K562 (cell line): ENCODE measurements around the gene C13orf46. TPM values are rescaled to one million over a fixed set of nuclear protein-coding genes. Genes with fewer than 3 reads are reported as not detected.
A peak's percentile ranks its signal among the peaks of the same experiment; 100 is the strongest.

ENCODE experiments used
- ARNT ChIP-seq, 2 experiments: fragments of 450-650 bp; IDR thresholded peaks; 2 replicates each; pipeline ENCODE4 v1.6.1; 2016; ENCODE audit warnings: mild to moderate bottlenecking in 1 of 2
- ATF1 ChIP-seq, 2 experiments: fragments of 450-650 bp in 1 of 2; IDR thresholded peaks; 2 replicates each; pipeline ENCODE4 v1.6.1; 2016; ENCODE audit warnings: missing compliant biosample characterization in 1 of 2, missing genetic modification characterization in 1 of 2
- BCOR ChIP-seq: fragments of 450-650 bp; IDR thresholded peaks from 2 replicates; pipeline ENCODE4 v1.6.1; 2016
- CBX1 ChIP-seq: sonication (generic); IDR thresholded peaks from 2 replicates; pipeline ENCODE4 v1.6.1; 2016; ENCODE audit warnings: antibody characterized with exemption, low read depth, mild to moderate bottlenecking
- CCNT2 ChIP-seq: IDR thresholded peaks from 2 replicates; pipeline ENCODE4 v1.6.1; 2011; ENCODE audit warnings: borderline replicate concordance, low read depth, mild to moderate bottlenecking, moderate library complexity, mixed read lengths, low read length; ENCODE audit not compliant: insufficient read length; ENCODE audit errors: extremely low read depth
- CHCHD3 ChIP-seq: fragments of 250-450 bp; sonication (Bioruptor Pico); IDR thresholded peaks from 2 replicates; pipeline ENCODE4 v2.1.2; 2022; ENCODE audit warnings: mild to moderate bottlenecking
- E2F3 ChIP-seq: fragments of 250-450 bp; sonication (Bioruptor Pico); IDR thresholded peaks from 2 replicates; pipeline ENCODE4 v1.4.0; 2020; ENCODE audit warnings: mild to moderate bottlenecking
- NFIC ChIP-seq: fragments of 450-650 bp; IDR thresholded peaks from 2 replicates; pipeline ENCODE4 v1.6.1; 2017; ENCODE audit warnings: mild to moderate bottlenecking, inconsistent platforms
- POLR2G ChIP-seq: fragments of 200-400 bp; formaldehyde crosslinking; IDR thresholded peaks from 2 replicates; pipeline ENCODE4 v1.6.1; 2017; ENCODE audit warnings: low read depth, mild to moderate bottlenecking, antibody characterized with exemption, low read length, moderate library complexity
- RBFOX2 ChIP-seq: fragments of 200-400 bp; formaldehyde crosslinking; IDR thresholded peaks from 2 replicates; pipeline ENCODE4 v1.6.1; 2017; ENCODE audit warnings: low read depth, mild to moderate bottlenecking, low read length, moderate library complexity
- RBM34 ChIP-seq: fragments of 200-400 bp; formaldehyde crosslinking; IDR thresholded peaks from 2 replicates; pipeline ENCODE4 v1.6.1; 2018; ENCODE audit warnings: low read length, borderline replicate concordance; ENCODE audit not compliant: insufficient read depth
- SIN3A ChIP-seq, 2 experiments: fragments of 150-350 bp in 1 of 2; IDR thresholded peaks; 2 replicates each; pipeline ENCODE4 v1.6.1; 2011 to 2016; ENCODE audit warnings: borderline replicate concordance in 2 of 2, low read depth in 2 of 2, low read length in 2 of 2, mild to moderate bottlenecking in 2 of 2, moderate library complexity in 2 of 2; ENCODE audit not compliant: control insufficient read depth in 1 of 2
- SMAD4 ChIP-seq: fragments of 250-450 bp; sonication (Bioruptor Pico); conservative IDR thresholded peaks from 2 replicates; pipeline ENCODE4 v1.8.0; 2021; ENCODE audit warnings: inconsistent platforms, mild to moderate bottlenecking, moderate library complexity
- ZFX ChIP-seq: sonication (generic); formaldehyde crosslinking; IDR thresholded peaks from 2 replicates; pipeline ENCODE4 v1.8.0; 2022; ENCODE audit warnings: mild to moderate bottlenecking, missing genetic modification reagents, moderate library complexity
- polyA plus RNA-seq, 8 experiments: library from polyadenylated mRNA; depleted of rRNA in 4 of 8; stranded (reverse) in 5 of 8; unstranded in 3 of 8; fragments of >200 nt; fragmentation: Nextera tagmentation in 2 of 8; fragmentation: Illumina TruSeq in 1 of 8; extraction: Ambion mirVana in 2 of 8; extraction: Trizol in 1 of 8; gene quantifications; 2 replicates each; pipeline versions ENCODE4 v1.2.1 to v1.2.3, GENCODE V29; 2011 to 2014; ENCODE audit warnings: inconsistent platforms in 1 of 8, missing spikeins in 1 of 8
- total RNA-seq, 7 experiments: library from RNA; depleted of rRNA in 6 of 7; stranded (reverse); fragments of >200 nt in 6 of 7; fragmentation: Illumina TruSeq in 2 of 7; extraction: Trizol in 2 of 7; gene quantifications; 2 replicates each; pipeline versions ENCODE4 v1.2.1 to v1.2.3, GENCODE V29; 2011 to 2021; ENCODE audit warnings: low replicate concordance in 1 of 7
- TF ChIP-seq, protein P1 (sequence below), 2 experiments: fragments of 450-650 bp; formaldehyde crosslinking in 1 of 2; IDR thresholded peaks; 2 replicates each; pipeline versions ENCODE4 v1.4.0 to v1.6.1; 2014 to 2020; ENCODE audit warnings: mild to moderate bottlenecking in 2 of 2, borderline replicate concordance in 1 of 2, low read depth in 1 of 2
- TF ChIP-seq, protein P2 (sequence below): fragments of 450-650 bp; IDR thresholded peaks from 2 replicates; pipeline ENCODE4 v1.6.1; 2016

C13orf46 gene
- total and polyA plus RNA-seq, 9 of the 15 experiments (the other 6 are each of a cell fraction or from before 2014, with no cell fraction given): 0.04 to 0.24 (median 0.05) TPM; not detected in 4

GRCh38 chr13:114005206-114005724, 31.4 kb upstream of the C13orf46 start (continued):
- peak; percentile 35 for TF ChIP-seq CCNT2
- TF ChIP-seq, protein P1, sequence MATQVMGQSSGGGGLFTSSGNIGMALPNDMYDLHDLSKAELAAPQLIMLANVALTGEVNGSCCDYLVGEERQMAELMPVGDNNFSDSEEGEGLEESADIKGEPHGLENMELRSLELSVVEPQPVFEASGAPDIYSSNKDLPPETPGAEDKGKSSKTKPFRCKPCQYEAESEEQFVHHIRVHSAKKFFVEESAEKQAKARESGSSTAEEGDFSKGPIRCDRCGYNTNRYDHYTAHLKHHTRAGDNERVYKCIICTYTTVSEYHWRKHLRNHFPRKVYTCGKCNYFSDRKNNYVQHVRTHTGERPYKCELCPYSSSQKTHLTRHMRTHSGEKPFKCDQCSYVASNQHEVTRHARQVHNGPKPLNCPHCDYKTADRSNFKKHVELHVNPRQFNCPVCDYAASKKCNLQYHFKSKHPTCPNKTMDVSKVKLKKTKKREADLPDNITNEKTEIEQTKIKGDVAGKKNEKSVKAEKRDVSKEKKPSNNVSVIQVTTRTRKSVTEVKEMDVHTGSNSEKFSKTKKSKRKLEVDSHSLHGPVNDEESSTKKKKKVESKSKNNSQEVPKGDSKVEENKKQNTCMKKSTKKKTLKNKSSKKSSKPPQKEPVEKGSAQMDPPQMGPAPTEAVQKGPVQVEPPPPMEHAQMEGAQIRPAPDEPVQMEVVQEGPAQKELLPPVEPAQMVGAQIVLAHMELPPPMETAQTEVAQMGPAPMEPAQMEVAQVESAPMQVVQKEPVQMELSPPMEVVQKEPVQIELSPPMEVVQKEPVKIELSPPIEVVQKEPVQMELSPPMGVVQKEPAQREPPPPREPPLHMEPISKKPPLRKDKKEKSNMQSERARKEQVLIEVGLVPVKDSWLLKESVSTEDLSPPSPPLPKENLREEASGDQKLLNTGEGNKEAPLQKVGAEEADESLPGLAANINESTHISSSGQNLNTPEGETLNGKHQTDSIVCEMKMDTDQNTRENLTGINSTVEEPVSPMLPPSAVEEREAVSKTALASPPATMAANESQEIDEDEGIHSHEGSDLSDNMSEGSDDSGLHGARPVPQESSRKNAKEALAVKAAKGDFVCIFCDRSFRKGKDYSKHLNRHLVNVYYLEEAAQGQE (IDR thresholded peaks at IDR 0.05; ENCODE audit: borderline replicate concordance): no peak
- TF ChIP-seq, protein P1 (CRISPR knock-in tag; IDR thresholded peaks at IDR 0.05; ENCODE audit: low read depth): 0 out of 2 replicates have a peak, but pooled peaks have one; percentile 38
- 0 out of 4 replicates have a peak, but pooled peaks of 1 of the 2 experiments have one; percentile 7 for TF ChIP-seq SIN3A (IDR thresholded peaks at IDR 0.05; ENCODE audit: borderline replicate concordance in 2 of 2, control insufficient read depth in 1 of 2, low read depth in 2 of 2, low read length in 2 of 2)
- 0 out of 2 replicates have a peak, but pooled peaks have one; percentile 2 for TF ChIP-seq BCOR
- peak; percentile 71 for TF ChIP-seq RBFOX2
- TF ChIP-seq E2F3 (CRISPR knock-in tag): no peak
- 0 out of 2 replicates have a peak, but pooled peaks have one; percentile 5 for TF ChIP-seq CBX1
- TF ChIP-seq POLR2G: peak; percentile 47; the same call in 1 of the 2 replicates
- no peak for TF ChIP-seq RBM34
- TF ChIP-seq ARNT (IDR thresholded peaks at IDR 0.05): 0 out of 4 replicates have a peak, but pooled peaks of 1 of the 2 experiments have one; percentile 9
- TF ChIP-seq CHCHD3: no peak
- TF ChIP-seq ZFX (CRISPR knock-in tag): peak; percentile 38; the same call in 1 of the 2 replicates
- no peak for TF ChIP-seq ATF1 (CRISPR knock-in tag; IDR thresholded peaks at IDR 0.05)
- TF ChIP-seq ATF1 (tag; IDR thresholded peaks at IDR 0.05): 0 out of 2 replicates have a peak, but pooled peaks have one; percentile 63
- TF ChIP-seq, protein P2, sequence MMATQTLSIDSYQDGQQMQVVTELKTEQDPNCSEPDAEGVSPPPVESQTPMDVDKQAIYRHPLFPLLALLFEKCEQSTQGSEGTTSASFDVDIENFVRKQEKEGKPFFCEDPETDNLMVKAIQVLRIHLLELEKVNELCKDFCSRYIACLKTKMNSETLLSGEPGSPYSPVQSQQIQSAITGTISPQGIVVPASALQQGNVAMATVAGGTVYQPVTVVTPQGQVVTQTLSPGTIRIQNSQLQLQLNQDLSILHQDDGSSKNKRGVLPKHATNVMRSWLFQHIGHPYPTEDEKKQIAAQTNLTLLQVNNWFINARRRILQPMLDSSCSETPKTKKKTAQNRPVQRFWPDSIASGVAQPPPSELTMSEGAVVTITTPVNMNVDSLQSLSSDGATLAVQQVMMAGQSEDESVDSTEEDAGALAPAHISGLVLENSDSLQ: 0 out of 2 replicates have a peak, but pooled peaks have one; percentile 3
- peak; percentile 50; the same call in 1 of the 2 replicates for TF ChIP-seq SMAD4 (CRISPR knock-in tag)
- TF ChIP-seq NFIC: no peak
